Measurements from ENCODE around the gene PRKG1.
"Not testable (repeated sequence)": the region's sequence is repeated elsewhere in the genome, so short reads cannot be mapped to it uniquely, and the experiment has no call there.

The PRKG1 gene

GRCh38 chr10:51342381-51342780 lies 268.1 kb downstream of the PRKG1 start:
- DNase-seq, result no peak

- DNase-seq, result no peak
Observed at GRCh38 chr10:51343391-51343790, 269.1 kb downstream of the PRKG1 start.

- DNase-seq, result no peak
Observed at GRCh38 chr10:51344371-51344770, 270.1 kb downstream of the PRKG1 start.

GRCh38 chr10:51348622-51349021 lies 274.3 kb downstream of the PRKG1 start:
- DNase-seq, result no peak

GRCh38 chr10:51357170-51357569 lies 282.9 kb downstream of the PRKG1 start:
- no peak for DNase-seq

- no peak for DNase-seq
Observed at GRCh38 chr10:51358227-51358626, 283.9 kb downstream of the PRKG1 start.

- DNase-seq, result no peak
Observed at GRCh38 chr10:51363415-51363814, 289.1 kb downstream of the PRKG1 start.

GRCh38 chr10:51364674-51365073 lies 290.4 kb downstream of the PRKG1 start:
- DNase-seq, result no peak

GRCh38 chr10:51366044-51366443 lies 291.8 kb downstream of the PRKG1 start:
- DNase-seq, result no peak

- no peak for DNase-seq
Observed at GRCh38 chr10:51367127-51367526, 292.8 kb downstream of the PRKG1 start.

GRCh38 chr10:51367694-51368093 lies 293.4 kb downstream of the PRKG1 start:
- no peak for DNase-seq

- DNase-seq, result no peak
Observed at GRCh38 chr10:51368943-51369342, 294.7 kb downstream of the PRKG1 start.

- DNase-seq, result no peak
Observed at GRCh38 chr10:51369903-51370302, 295.6 kb downstream of the PRKG1 start.

GRCh38 chr10:51371743-51372142 lies 297.5 kb downstream of the PRKG1 start:
- no peak for DNase-seq

GRCh38 chr10:51375790-51376189 lies 301.5 kb downstream of the PRKG1 start:
- no peak for DNase-seq

- no peak for DNase-seq
Observed at GRCh38 chr10:51377070-51377931, 303.0 kb downstream of the PRKG1 start.

- no peak for DNase-seq
Observed at GRCh38 chr10:51377932-51378599, 303.8 kb downstream of the PRKG1 start.

GRCh38 chr10:51382181-51382580 lies 307.9 kb downstream of the PRKG1 start:
- DNase-seq, result no peak

GRCh38 chr10:51384971-51385370 lies 310.7 kb downstream of the PRKG1 start:
- no peak for DNase-seq

GRCh38 chr10:51386248-51386885 lies 312.1 kb downstream of the PRKG1 start:
- no peak for DNase-seq

GRCh38 chr10:51389415-51390321 lies 315.4 kb downstream of the PRKG1 start:
- no peak for DNase-seq

- not testable (repeated sequence) for DNase-seq
Observed at GRCh38 chr10:51393006-51393405, 318.7 kb downstream of the PRKG1 start.

GRCh38 chr10:51394039-51394438 lies 319.8 kb downstream of the PRKG1 start:
- DNase-seq, result no peak

Measured in activated CD4-positive, alpha-beta T cell treated with anti-CD3 and anti-CD28 coated beads for 1 hour (primary cell).